ENCODE measurements around the gene TESMIN.

TESMIN gene

GRCh38 chr11:68763926-68764657 is 12.8 kb upstream of the TESMIN start:
- no peak for DNase-seq (ENCODE audit: low spot score)
- TF ChIP-seq CTCF (IDR thresholded peaks at IDR 0.05; ENCODE audit: extremely low read depth, insufficient read depth, missing control alignments), result peak; percentile 21
- in situ Hi-C loops (cut with MboI; ENCODE audit: low pct_unique_long_range_greater_than_20kb, low sequenced_read_pairs, unreplicated experiment), result no loop called here

DNA sequence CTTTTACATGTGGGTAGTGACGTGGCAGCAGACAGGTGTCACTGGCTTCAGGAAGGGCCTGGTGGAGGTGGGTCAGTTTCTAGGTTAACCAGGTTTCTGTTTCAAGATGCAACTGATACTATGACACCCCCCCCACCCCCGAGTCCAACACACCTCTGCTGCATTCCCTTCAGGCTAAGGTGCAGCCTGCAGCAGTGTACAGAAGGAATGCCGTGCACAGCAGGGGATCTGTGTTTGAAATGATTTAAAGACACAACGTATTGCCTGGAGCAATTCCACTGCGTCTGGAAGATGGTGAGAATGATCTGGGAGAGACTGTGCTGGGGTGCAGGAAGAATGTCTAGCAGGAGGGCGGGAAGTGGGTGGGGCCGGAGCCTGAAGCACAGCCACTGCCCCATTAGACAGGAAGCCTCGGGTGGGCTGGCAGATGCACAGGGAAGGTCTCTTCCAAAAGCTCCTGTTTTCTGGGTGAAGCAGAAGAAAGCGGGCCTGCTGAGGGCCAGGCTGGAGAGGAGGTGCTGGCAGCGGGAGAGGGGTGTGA is 11.9 kb upstream of the TESMIN start:
- no peak for DNase-seq (ENCODE audit: low spot score)
- in situ Hi-C loops (cut with MboI; ENCODE audit: low pct_unique_long_range_greater_than_20kb, low sequenced_read_pairs, unreplicated experiment), result no loop called here
- TF ChIP-seq CTCF (IDR thresholded peaks at IDR 0.05; ENCODE audit: extremely low read depth, insufficient read depth, missing control alignments), result no peak

- no peak for TF ChIP-seq CTCF (IDR thresholded peaks at IDR 0.05; ENCODE audit: extremely low read depth, insufficient read depth, missing control alignments)
- DNase-seq (ENCODE audit: low spot score), result no peak
- in situ Hi-C loops (cut with MboI; ENCODE audit: low pct_unique_long_range_greater_than_20kb, low sequenced_read_pairs, unreplicated experiment), result no loop called here
Observed at GRCh38 chr11:68762481-68762880, 11.2 kb upstream of the TESMIN start.

DNA sequence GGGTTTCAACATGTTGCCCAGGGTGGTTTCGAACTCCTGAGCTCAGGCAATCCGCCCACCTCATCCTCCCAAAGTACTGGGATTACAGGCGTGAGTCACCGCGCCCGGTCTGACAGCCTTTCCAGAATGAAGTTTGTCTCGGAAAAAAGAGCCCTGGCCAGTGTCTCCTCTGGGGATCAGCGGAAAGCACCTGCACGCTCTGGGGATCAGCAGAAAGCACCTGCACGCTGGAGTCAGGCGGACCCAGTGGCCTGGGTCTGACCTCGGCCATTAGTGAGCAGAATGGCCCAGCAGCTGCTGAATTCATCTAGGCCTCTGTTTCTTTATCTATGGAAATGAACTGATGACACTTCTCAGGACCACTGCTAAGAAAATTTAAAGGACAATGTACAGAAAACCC is 10.5 kb upstream of the TESMIN start:
- no peak for TF ChIP-seq CTCF (IDR thresholded peaks at IDR 0.05; ENCODE audit: extremely low read depth, insufficient read depth, missing control alignments)
- DNase-seq (ENCODE audit: low spot score), result no peak
- in situ Hi-C loops (cut with MboI; ENCODE audit: low pct_unique_long_range_greater_than_20kb, low sequenced_read_pairs, unreplicated experiment), result no loop called here

DNA sequence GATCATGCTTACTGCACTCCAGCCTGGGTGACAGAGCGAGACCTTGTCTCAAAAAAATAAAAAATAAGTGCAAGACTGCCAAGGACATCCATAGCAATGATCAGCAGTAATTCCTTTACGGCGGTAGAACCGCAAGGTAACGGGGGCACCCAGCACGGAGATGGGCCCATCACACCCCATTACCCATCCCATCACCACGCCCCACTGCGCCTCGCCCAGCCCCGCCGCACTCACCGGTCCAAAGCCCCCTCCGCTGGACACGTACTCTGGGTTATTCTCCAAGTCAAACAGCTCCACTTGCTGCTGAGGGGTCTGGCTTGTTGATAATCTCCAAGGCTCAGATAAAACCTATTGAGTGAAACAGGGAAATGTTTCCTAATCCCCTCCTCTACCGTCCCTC is 8.7 kb upstream of the TESMIN start:
- no peak for TF ChIP-seq CTCF (IDR thresholded peaks at IDR 0.05; ENCODE audit: extremely low read depth, insufficient read depth, missing control alignments)
- in situ Hi-C loops (cut with MboI; ENCODE audit: low pct_unique_long_range_greater_than_20kb, low sequenced_read_pairs, unreplicated experiment), result no loop called here
- DNase-seq (ENCODE audit: low spot score), result no peak

DNA sequence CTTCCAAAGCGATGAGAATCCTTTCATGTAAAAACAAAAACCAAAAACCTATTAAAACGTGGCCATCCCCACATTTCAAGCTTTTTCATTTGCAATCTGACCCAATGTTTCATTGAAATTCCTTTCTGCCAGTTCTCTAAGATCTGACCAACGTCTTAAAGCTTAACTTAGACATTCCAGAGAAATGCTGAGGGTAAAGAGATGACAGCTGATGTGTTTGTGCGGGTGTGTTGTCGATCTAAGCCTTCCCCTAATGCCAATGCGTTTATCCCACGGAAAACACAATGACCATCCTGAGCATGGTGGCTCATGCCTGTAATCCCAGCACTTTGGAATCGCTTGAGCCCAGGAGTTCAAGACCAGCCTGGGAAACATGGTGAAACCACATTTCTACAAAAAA is 6.4 kb upstream of the TESMIN start:
- TF ChIP-seq CTCF (IDR thresholded peaks at IDR 0.05; ENCODE audit: extremely low read depth, insufficient read depth, missing control alignments), result no peak
- DNase-seq (ENCODE audit: low spot score), result no peak
- in situ Hi-C loops (cut with MboI; ENCODE audit: low pct_unique_long_range_greater_than_20kb, low sequenced_read_pairs, unreplicated experiment), result no loop called here

Data from GM13977 (cell line).